ENCODE measurements around the gene RHOBTB3. TPM values are rescaled to one million over a fixed set of nuclear protein-coding genes. Genes with fewer than 3 reads are reported as not detected.

Gene RHOBTB3
- total and polyA plus RNA-seq, 9 donors, result 52.8 to 221 (median 180) TPM

DNA sequence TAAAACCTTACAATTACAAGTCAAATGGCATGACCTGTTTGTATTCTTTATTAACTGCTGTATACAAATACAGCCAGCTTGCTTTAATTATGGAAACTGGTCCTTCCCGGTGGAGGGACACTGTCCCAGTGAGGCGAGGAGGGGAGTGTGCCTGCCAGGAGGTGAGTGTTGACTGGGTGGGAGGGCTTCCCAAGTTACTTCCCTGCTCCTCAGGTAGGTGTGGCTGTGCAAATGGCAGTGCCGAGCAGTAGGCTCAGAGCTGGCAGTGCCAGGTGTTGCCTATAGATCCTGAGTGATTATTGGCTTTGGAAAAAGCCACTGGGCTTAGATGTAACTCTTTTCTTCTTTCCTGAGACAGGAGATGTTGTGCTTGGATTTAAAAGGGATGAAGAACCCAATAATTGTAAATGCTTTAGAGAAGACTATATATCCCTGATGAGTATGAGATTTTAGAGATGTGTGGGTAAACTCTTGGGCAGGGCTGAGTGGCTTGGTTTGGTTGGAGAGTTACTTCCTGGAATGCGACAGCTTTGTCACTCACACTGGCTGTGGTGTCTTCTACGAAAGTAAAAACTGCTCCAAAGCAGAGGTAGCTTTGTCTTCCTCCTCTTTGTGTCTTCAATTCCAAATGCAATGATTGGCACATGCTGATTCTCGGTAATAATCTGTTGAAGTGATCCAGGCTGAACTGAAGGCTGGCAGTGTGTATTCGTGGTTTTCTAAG lies 47.7 kb downstream of the RHOBTB3 start:
- no peak for DNase-seq
- H3K4me1 ChIP-seq (ENCODE audit: insufficient read depth), result peaks cover 15% of the 10 kb centered on the region
- H3K27me3 ChIP-seq, result no peaks in the 10 kb centered on the region
- no peak overlapping the region for H3K4me3 ChIP-seq
- peak overlapping the region; percentile 20 to 23 for H3K27ac ChIP-seq
- no peaks in the 10 kb centered on the region for H3K9me3 ChIP-seq
- H3K36me3 ChIP-seq, result no peaks in the 10 kb centered on the region
- intact Hi-C loops (cut with DNase I), result loop anchor here in 2 of 4 donors (5.0 kb wide), 2 partner anchors 68 to 132 kb away; partner anchors contain the start of gene RFESD (in 1 of the 2)
- WGBS, 3 donors, result 72 to 80% (median 75%) methylated on average over 7 of the region's 7 CpGs
- no peak for TF ChIP-seq POLR2A (IDR thresholded peaks at IDR 0.05)
- TF ChIP-seq, protein P1, sequence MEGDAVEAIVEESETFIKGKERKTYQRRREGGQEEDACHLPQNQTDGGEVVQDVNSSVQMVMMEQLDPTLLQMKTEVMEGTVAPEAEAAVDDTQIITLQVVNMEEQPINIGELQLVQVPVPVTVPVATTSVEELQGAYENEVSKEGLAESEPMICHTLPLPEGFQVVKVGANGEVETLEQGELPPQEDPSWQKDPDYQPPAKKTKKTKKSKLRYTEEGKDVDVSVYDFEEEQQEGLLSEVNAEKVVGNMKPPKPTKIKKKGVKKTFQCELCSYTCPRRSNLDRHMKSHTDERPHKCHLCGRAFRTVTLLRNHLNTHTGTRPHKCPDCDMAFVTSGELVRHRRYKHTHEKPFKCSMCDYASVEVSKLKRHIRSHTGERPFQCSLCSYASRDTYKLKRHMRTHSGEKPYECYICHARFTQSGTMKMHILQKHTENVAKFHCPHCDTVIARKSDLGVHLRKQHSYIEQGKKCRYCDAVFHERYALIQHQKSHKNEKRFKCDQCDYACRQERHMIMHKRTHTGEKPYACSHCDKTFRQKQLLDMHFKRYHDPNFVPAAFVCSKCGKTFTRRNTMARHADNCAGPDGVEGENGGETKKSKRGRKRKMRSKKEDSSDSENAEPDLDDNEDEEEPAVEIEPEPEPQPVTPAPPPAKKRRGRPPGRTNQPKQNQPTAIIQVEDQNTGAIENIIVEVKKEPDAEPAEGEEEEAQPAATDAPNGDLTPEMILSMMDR (IDR thresholded peaks at IDR 0.05), result no peak
- TF ChIP-seq EP300 (IDR thresholded peaks at IDR 0.05), result no peak

DNA sequence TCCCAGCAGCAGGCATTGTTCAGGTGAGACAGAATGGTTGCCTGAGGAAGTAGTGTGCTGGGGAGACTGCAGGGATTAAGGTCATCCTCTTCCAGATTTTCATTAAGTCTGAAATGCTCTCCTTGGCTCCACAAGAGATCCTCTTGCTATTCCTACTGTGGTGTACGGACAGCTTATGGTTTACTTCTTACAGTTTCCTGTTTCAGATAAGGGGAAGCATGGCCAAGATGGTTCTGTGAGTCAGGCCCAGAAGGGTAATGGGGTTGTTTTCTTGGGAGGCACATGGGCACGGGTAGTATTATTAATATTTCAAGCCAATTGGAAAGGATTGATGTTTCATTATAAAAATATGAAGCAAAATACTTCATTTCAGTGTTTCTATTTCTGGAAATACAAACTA lies 48.5 kb downstream of the RHOBTB3 start:
- Histone ChIP-seq H3K4me1 (ENCODE audit: insufficient read depth) (peaks cover 16% of the 10 kb centered on the region), H3K27ac (peak overlapping the region; percentile 20 to 23)
- WGBS, 3 donors, result 8 to 23% (median 13%) methylated on average over 2 of the region's 2 CpGs

GRCh38 chr5:95780597-95780996 lies 49.5 kb downstream of the RHOBTB3 start:
- DNase-seq, result peak in 1 of 5 donors; percentile 43
- Histone ChIP-seq H3K27ac (peak overlapping the region in 1 of 2 donors; percentile 1), H3K9me3 (no peaks in the 10 kb centered on the region), H3K4me1 (ENCODE audit: insufficient read depth) (peaks cover 16% of the 10 kb centered on the region), H3K36me3 (no peaks in the 10 kb centered on the region), H3K4me3 (no peak overlapping the region), H3K27me3 (no peaks in the 10 kb centered on the region)
- TF ChIP-seq POLR2A (IDR thresholded peaks at IDR 0.05) (no peak), EP300 (IDR thresholded peaks at IDR 0.05) (no peak)
- TF ChIP-seq, protein P1 (IDR thresholded peaks at IDR 0.05), result no peak
- intact Hi-C loops (cut with DNase I), result loop anchor here in 3 of 4 donors (2.0 to 10.0 kb wide), 4 partner anchors 64 to 106 kb away; no protein-coding TSS in a partner anchor
- WGBS, 3 donors, result 81 to 88% (median 86%) methylated on average over 7 of the region's 7 CpGs

More for the DNA sequence above, 48.5 kb downstream of the RHOBTB3 start:
- H3K27me3 ChIP-seq, result no peaks in the 10 kb centered on the region
- TF ChIP-seq EP300 (IDR thresholded peaks at IDR 0.05), result no peak
- no peak for TF ChIP-seq POLR2A (IDR thresholded peaks at IDR 0.05)
- TF ChIP-seq, protein P1 (IDR thresholded peaks at IDR 0.05), result no peak
- DNase-seq, result no peak
- H3K36me3 ChIP-seq, result no peaks in the 10 kb centered on the region
- H3K4me3 ChIP-seq, result no peak overlapping the region
- intact Hi-C loops (cut with DNase I), result loop anchor here (2.0 to 10.0 kb wide), 5 partner anchors 65 to 132 kb away; partner anchors contain the start of gene RFESD (in 1 of the 4)
- H3K9me3 ChIP-seq, result no peaks in the 10 kb centered on the region

- peak overlapping the region in 1 of 2 donors; percentile 1 for H3K27ac ChIP-seq
- WGBS, 3 donors, result 32 to 43% (median 39%) methylated on average over 4 of the region's 4 CpGs
- DNase-seq, result peak; percentile 72 to 83 (median 78)
- intact Hi-C loops (cut with DNase I), result loop anchor here in 3 of 4 donors (2.0 to 10.0 kb wide), 4 partner anchors 64 to 106 kb away; no protein-coding TSS in a partner anchor
- TF ChIP-seq EP300 (IDR thresholded peaks at IDR 0.05) (no peak), POLR2A (IDR thresholded peaks at IDR 0.05) (no peak)
- TF ChIP-seq, protein P1 (IDR thresholded peaks at IDR 0.05), result peak; percentile 65 to 83 (median 78)
- H3K9me3 ChIP-seq, result no peaks in the 10 kb centered on the region
- no peaks in the 10 kb centered on the region for H3K27me3 ChIP-seq
- no peak overlapping the region for H3K4me3 ChIP-seq
- peaks cover 16% of the 10 kb centered on the region for H3K4me1 ChIP-seq (ENCODE audit: insufficient read depth)
- no peaks in the 10 kb centered on the region for H3K36me3 ChIP-seq
These were observed 50.0 kb downstream of the RHOBTB3 start for GRCh38 chr5:95781101-95781583.
